ENCODE measurements around the gene SNRK. TPM values are rescaled to one million over a fixed set of nuclear protein-coding genes. Genes with fewer than 3 reads are reported as not detected.

SNRK gene
- polyA plus RNA-seq, 1 experiment = 11.4 TPM

- POLR2A ChIA-PET = no interaction called here
- CTCF ChIA-PET = no interaction called here
- TF ChIP-seq CTCF (IDR thresholded peaks at IDR 0.05; ENCODE audit: low read depth, low read length) = no peak
- no peak for DNase-seq (ENCODE audit: low read depth, low spot score)
- Histone ChIP-seq H3K27me3 (ENCODE audit: control insufficient read depth, insufficient read depth, low read length) (no peaks in the 10 kb centered on the region), H3K4me3 (ENCODE audit: low read depth, low read length) (no peak overlapping the region), H3K27ac (ENCODE audit: low read depth, low read length) (no peak overlapping the region), H3K9me3 (ENCODE audit: control insufficient read depth, insufficient read depth, low read length) (peaks cover 8% of the 10 kb centered on the region)
These were observed 74.7 kb downstream of the SNRK start for GRCh38 chr3:43361077-43361476.

- Histone ChIP-seq H3K27me3 (ENCODE audit: control insufficient read depth, insufficient read depth, low read length) (no peaks in the 10 kb centered on the region), H3K27ac (ENCODE audit: low read depth, low read length) (no peak overlapping the region), H3K9me3 (ENCODE audit: control insufficient read depth, insufficient read depth, low read length) (peaks cover 3% of the 10 kb centered on the region; the same call in 1 of the 2 replicates), H3K4me3 (ENCODE audit: low read depth, low read length) (no peak overlapping the region)
- TF ChIP-seq CTCF (IDR thresholded peaks at IDR 0.05; ENCODE audit: low read depth, low read length) = no peak
- no peak for DNase-seq (ENCODE audit: low read depth, low spot score)
- CTCF ChIA-PET = no interaction called here
- POLR2A ChIA-PET = interaction anchor here (0.6 kb wide), 1 partner anchor 14 kb away, joined by 3 read pairs; no protein-coding TSS in a partner anchor
These were observed 75.8 kb downstream of the SNRK start for GRCh38 chr3:43362183-43362582.

- DNase-seq (ENCODE audit: low read depth, low spot score) = no peak
- ChIA-PET CTCF (no interaction called here), POLR2A (interaction anchor here (0.6 kb wide), 1 partner anchor 15 kb away, joined by 3 read pairs; no protein-coding TSS in a partner anchor)
- TF ChIP-seq CTCF (IDR thresholded peaks at IDR 0.05; ENCODE audit: low read depth, low read length) = no peak
- H3K4me3 ChIP-seq (ENCODE audit: low read depth, low read length) = no peak overlapping the region
- H3K27me3 ChIP-seq (ENCODE audit: control insufficient read depth, insufficient read depth, low read length) = no peaks in the 10 kb centered on the region
- H3K27ac ChIP-seq (ENCODE audit: low read depth, low read length) = no peak overlapping the region
- H3K9me3 ChIP-seq (ENCODE audit: control insufficient read depth, insufficient read depth, low read length) = peaks cover 3% of the 10 kb centered on the region; the same call in 1 of the 2 replicates
These were observed 76.6 kb downstream of the SNRK start for GRCh38 chr3:43362961-43363360.

GRCh38 chr3:43363621-43364266 is 77.4 kb downstream of the SNRK start:
- no peaks in the 10 kb centered on the region for H3K27me3 ChIP-seq (ENCODE audit: control insufficient read depth, insufficient read depth, low read length)
- POLR2A ChIA-PET = no interaction called here
- peaks cover 3% of the 10 kb centered on the region; the same call in 1 of the 2 replicates for H3K9me3 ChIP-seq (ENCODE audit: control insufficient read depth, insufficient read depth, low read length)
- DNase-seq (ENCODE audit: low read depth, low spot score) = peak; percentile 38
- H3K27ac ChIP-seq (ENCODE audit: low read depth, low read length) = no peak overlapping the region
- no peak overlapping the region for H3K4me3 ChIP-seq (ENCODE audit: low read depth, low read length)
- no peak for TF ChIP-seq CTCF (IDR thresholded peaks at IDR 0.05; ENCODE audit: low read depth, low read length)
- CTCF ChIA-PET = no interaction called here

GRCh38 chr3:43364494-43364893 is 78.2 kb downstream of the SNRK start:
- no peak overlapping the region for H3K4me3 ChIP-seq (ENCODE audit: low read depth, low read length)
- H3K27ac ChIP-seq (ENCODE audit: low read depth, low read length) = no peak overlapping the region
- no peak for DNase-seq (ENCODE audit: low read depth, low spot score)
- TF ChIP-seq CTCF (IDR thresholded peaks at IDR 0.05; ENCODE audit: low read depth, low read length) = no peak
- POLR2A ChIA-PET = no interaction called here
- H3K27me3 ChIP-seq (ENCODE audit: control insufficient read depth, insufficient read depth, low read length) = no peaks in the 10 kb centered on the region
- CTCF ChIA-PET = no interaction called here
- peaks cover 3% of the 10 kb centered on the region; the same call in 1 of the 2 replicates for H3K9me3 ChIP-seq (ENCODE audit: control insufficient read depth, insufficient read depth, low read length)
